ENCODE measurements around the gene PARD6B.

PARD6B gene

DNA sequence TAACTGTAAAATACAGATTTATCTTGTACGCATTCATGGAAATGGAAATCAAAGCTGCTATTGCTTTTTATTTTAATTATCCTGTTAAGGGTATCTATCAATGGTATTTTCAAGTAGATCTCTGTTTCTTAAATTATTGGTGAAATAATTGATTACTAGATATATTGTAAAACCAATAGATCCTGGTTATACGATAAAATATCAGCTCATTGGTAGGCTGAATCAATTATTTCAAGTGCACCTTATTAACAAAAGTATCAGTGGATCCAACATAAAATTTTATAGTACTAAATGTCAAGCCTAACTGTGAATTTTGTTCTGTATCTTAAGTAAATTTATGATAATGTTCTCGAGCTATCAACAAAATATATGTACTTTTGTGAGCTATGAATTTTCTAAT lies 21.8 kb downstream of the PARD6B start:
- Histone ChIP-seq H3K27ac (ENCODE audit: low read length) (no peak overlapping the region), H3K4me2 (ENCODE audit: low read length) (no peak overlapping the region), H4K20me1 (ENCODE audit: insufficient read depth, low read length) (no peaks in the 10 kb centered on the region), H3K4me1 (ENCODE audit: low read length) (no peaks in the 10 kb centered on the region), H3K9ac (ENCODE audit: low read length) (no peak overlapping the region), H3K36me3 (replicated peaks; ENCODE audit: low read depth, low read length) (peaks cover 20% of the 10 kb centered on the region), H2AFZ (ENCODE audit: low read depth, low read length) (no peak overlapping the region), H3K27me3 (ENCODE audit: low read depth, low read length) (no peaks in the 10 kb centered on the region), H3K79me2 (ENCODE audit: low read length) (no peaks in the 10 kb centered on the region), H3K9me3 (ENCODE audit: insufficient read depth, low read length) (no peaks in the 10 kb centered on the region), H3K4me3 (ENCODE audit: low read length) (no peak overlapping the region)
- TF ChIP-seq, protein P1, sequence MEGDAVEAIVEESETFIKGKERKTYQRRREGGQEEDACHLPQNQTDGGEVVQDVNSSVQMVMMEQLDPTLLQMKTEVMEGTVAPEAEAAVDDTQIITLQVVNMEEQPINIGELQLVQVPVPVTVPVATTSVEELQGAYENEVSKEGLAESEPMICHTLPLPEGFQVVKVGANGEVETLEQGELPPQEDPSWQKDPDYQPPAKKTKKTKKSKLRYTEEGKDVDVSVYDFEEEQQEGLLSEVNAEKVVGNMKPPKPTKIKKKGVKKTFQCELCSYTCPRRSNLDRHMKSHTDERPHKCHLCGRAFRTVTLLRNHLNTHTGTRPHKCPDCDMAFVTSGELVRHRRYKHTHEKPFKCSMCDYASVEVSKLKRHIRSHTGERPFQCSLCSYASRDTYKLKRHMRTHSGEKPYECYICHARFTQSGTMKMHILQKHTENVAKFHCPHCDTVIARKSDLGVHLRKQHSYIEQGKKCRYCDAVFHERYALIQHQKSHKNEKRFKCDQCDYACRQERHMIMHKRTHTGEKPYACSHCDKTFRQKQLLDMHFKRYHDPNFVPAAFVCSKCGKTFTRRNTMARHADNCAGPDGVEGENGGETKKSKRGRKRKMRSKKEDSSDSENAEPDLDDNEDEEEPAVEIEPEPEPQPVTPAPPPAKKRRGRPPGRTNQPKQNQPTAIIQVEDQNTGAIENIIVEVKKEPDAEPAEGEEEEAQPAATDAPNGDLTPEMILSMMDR (IDR thresholded peaks at IDR 0.05; ENCODE audit: low read depth, low read length) = no peak

DNA sequence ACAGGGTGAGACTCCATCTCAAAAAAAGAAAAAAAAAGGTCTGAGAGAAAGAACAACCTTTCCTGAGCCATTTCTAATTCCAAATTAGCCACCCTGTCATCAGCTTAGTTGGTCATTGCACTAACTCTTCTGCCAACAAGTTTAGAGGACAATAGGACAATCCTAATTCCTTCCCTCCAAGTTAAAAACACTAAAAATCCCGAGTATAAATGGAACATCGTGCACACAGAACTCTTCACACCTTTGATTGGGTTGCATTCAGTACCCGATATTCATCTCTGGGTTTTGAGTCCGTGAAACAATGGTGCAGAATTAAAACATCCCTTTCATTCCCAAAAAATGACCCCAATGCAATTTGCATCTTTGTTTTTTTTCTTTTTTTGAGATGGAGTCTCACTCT lies 23.0 kb downstream of the PARD6B start:
- Histone ChIP-seq H3K9ac (ENCODE audit: low read length) (no peak overlapping the region), H4K20me1 (ENCODE audit: insufficient read depth, low read length) (no peaks in the 10 kb centered on the region), H2AFZ (ENCODE audit: low read depth, low read length) (no peak overlapping the region), H3K79me2 (ENCODE audit: low read length) (no peaks in the 10 kb centered on the region), H3K27me3 (ENCODE audit: low read depth, low read length) (no peaks in the 10 kb centered on the region), H3K4me3 (ENCODE audit: low read length) (no peak overlapping the region), H3K4me1 (ENCODE audit: low read length) (no peaks in the 10 kb centered on the region), H3K36me3 (replicated peaks; ENCODE audit: low read depth, low read length) (peaks cover 16% of the 10 kb centered on the region), H3K4me2 (ENCODE audit: low read length) (no peak overlapping the region), H3K27ac (ENCODE audit: low read length) (no peak overlapping the region), H3K9me3 (ENCODE audit: insufficient read depth, low read length) (no peaks in the 10 kb centered on the region)
- TF ChIP-seq EZH2phosphoT487 (IDR thresholded peaks at IDR 0.05; ENCODE audit: low read depth) = no peak
- TF ChIP-seq, protein P1 (IDR thresholded peaks at IDR 0.05; ENCODE audit: low read depth, low read length) = no peak

DNA sequence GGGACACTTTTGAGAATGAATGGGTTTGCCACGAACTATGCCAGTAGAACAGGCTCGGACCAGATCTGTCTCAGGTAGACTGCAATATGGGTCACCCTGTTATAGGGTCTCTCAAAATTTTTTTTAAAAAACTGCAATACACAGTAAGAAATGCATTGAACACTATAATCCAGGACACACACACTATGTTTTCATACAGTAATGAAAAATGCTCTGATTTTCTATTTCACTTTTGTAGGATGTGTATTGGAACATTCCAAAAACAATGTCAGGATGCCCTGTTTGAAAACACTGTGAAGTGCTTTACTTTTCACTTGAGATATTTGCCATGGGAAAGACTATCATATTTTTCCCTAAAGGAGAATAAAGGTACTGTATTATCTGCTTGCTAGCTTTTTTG lies 25.1 kb downstream of the PARD6B start:
- no peak overlapping the region for H3K4me3 ChIP-seq (ENCODE audit: low read length)

DNA sequence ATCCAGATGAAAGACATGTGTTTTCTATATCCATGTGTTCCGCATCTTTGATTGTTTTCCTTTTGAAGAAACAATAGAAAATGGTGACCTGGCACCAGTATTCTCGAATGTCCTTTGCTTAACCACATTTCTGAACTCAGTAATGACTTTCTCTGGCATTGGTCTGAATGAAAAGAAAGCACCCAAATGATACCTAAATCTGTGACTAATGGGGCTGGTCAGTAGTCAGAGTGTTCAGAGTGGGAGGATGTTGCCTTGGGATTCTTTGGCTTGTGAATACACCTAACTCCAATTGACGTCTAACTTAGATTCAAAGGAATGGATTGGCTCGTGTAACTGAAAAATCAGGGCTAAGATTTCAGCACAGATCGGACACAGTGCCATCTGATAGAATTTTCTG lies 27.1 kb downstream of the PARD6B start:
- no peaks in the 10 kb centered on the region for H3K36me3 ChIP-seq (replicated peaks; ENCODE audit: low read depth, low read length)
- H3K4me2 ChIP-seq (ENCODE audit: low read length) = no peak overlapping the region
- no peaks in the 10 kb centered on the region for H3K79me2 ChIP-seq (ENCODE audit: low read length)
- no peak overlapping the region for H3K27ac ChIP-seq (ENCODE audit: low read length)
- TF ChIP-seq, protein P1 (IDR thresholded peaks at IDR 0.05; ENCODE audit: low read depth, low read length) = no peak
- TF ChIP-seq EZH2phosphoT487 (IDR thresholded peaks at IDR 0.05; ENCODE audit: low read depth) = no peak
- H4K20me1 ChIP-seq (ENCODE audit: insufficient read depth, low read length) = no peaks in the 10 kb centered on the region
- no peak overlapping the region for H2AFZ ChIP-seq (ENCODE audit: low read depth, low read length)
- H3K9ac ChIP-seq (ENCODE audit: low read length) = no peak overlapping the region
- no peak overlapping the region for H3K4me3 ChIP-seq (ENCODE audit: low read length)
- no peaks in the 10 kb centered on the region for H3K9me3 ChIP-seq (ENCODE audit: insufficient read depth, low read length)
- peaks cover 6% of the 10 kb centered on the region; the same call in 1 of the 2 replicates for H3K4me1 ChIP-seq (ENCODE audit: low read length)
- no peaks in the 10 kb centered on the region for H3K27me3 ChIP-seq (ENCODE audit: low read depth, low read length)

More for the DNA sequence above, 25.1 kb downstream of the PARD6B start:
- Histone ChIP-seq H3K79me2 (ENCODE audit: low read length) (no peaks in the 10 kb centered on the region), H3K4me2 (ENCODE audit: low read length) (no peak overlapping the region), H3K27me3 (ENCODE audit: low read depth, low read length) (no peaks in the 10 kb centered on the region), H3K9me3 (ENCODE audit: insufficient read depth, low read length) (no peaks in the 10 kb centered on the region), H3K4me1 (ENCODE audit: low read length) (peaks cover under 1% of the 10 kb centered on the region; the same call in 1 of the 2 replicates), H3K36me3 (replicated peaks; ENCODE audit: low read depth, low read length) (peaks cover 6% of the 10 kb centered on the region), H3K9ac (ENCODE audit: low read length) (no peak overlapping the region), H2AFZ (ENCODE audit: low read depth, low read length) (no peak overlapping the region), H4K20me1 (ENCODE audit: insufficient read depth, low read length) (no peaks in the 10 kb centered on the region), H3K27ac (ENCODE audit: low read length) (no peak overlapping the region)
- no peak for TF ChIP-seq EZH2phosphoT487 (IDR thresholded peaks at IDR 0.05; ENCODE audit: low read depth)
- TF ChIP-seq, protein P1 (IDR thresholded peaks at IDR 0.05; ENCODE audit: low read depth, low read length) = no peak

Data from OCI-LY3 (cell line).